Spinal cord (tissue), 10 donors: ENCODE data around the gene SORCS1. TPM values are rescaled to one million over a fixed set of nuclear protein-coding genes. Genes with fewer than 3 reads are reported as not detected.

Experiments used
- DNase-seq, 6 donors: peaks; one replicate each; pipeline versions ENCODE4 v3.0.0 to v3.0.0-alpha.2; 2013 to 2015; ENCODE audit warnings: low spot score in 6 of 6, low read depth in 4 of 6
- H3K27ac ChIP-seq: one replicate; pipeline ENCODE4 v1.5.1; 2013; ENCODE audit warnings: low read depth, low read length, control low read depth
- H3K27me3 ChIP-seq: one replicate; pipeline ENCODE4 v1.6.1; 2013; ENCODE audit warnings: low read length; ENCODE audit not compliant: control insufficient read depth, insufficient read depth
- H3K36me3 ChIP-seq: one replicate; pipeline ENCODE4 v1.6.1; 2013; ENCODE audit warnings: low read length; ENCODE audit not compliant: control insufficient read depth, insufficient read depth
- H3K4me1 ChIP-seq: one replicate; pipeline ENCODE4 v1.6.1; 2013; ENCODE audit warnings: low read length; ENCODE audit not compliant: control insufficient read depth, insufficient read depth
- H3K4me3 ChIP-seq: one replicate; pipeline ENCODE4 v1.5.1; 2013; ENCODE audit warnings: low read depth, low read length, control low read depth
- H3K9me3 ChIP-seq: one replicate; pipeline ENCODE4 v1.6.1; 2013; ENCODE audit warnings: low read length; ENCODE audit not compliant: control insufficient read depth, insufficient read depth
- WGBS: methylation state at CpG from one replicate; pipeline ENCODE4 v1.1.5; 2013; ENCODE audit warnings: missing lambda C conversion rate; ENCODE audit not compliant: insufficient coverage; 5-methylcytosine and 5-hydroxymethylcytosine counted together
- polyA plus RNA-seq, 2 donors: library from polyadenylated mRNA; unstranded; fragments of 120-200 nt; gene quantifications; one replicate each; pipeline ENCODE4 v1.2.1, GENCODE V29; 2013; ENCODE audit not compliant: insufficient read length in 2 of 2
- total RNA-seq, 2 donors: library from RNA; depleted of rRNA in 1 of 2; stranded (reverse); fragments of 120-200 nt in 1 of 2; fragments of >200 nt in 1 of 2; gene quantifications; one replicate each; pipeline versions ENCODE4 v1.2.3 to v1.2.4, GENCODE V29; 2013 to 2014
- donor health status: healthy.

Gene SORCS1
- total and polyA plus RNA-seq, 4 donors, result 11.4 to 38.0 (median 19.3) TPM

GRCh38 chr10:106799776-106800175, 364.7 kb downstream of the SORCS1 start:
- Histone ChIP-seq H3K36me3 (no peaks in the 10 kb centered on the region), H3K9me3 (no peaks in the 10 kb centered on the region), H3K4me1 (no peaks in the 10 kb centered on the region), H3K27me3 (no peaks in the 10 kb centered on the region), H3K27ac (no peak overlapping the region), H3K4me3 (no peak overlapping the region)
- DNase-seq, result no peak
- WGBS, result no CpG with 5 or more reads among the region's 1 CpG

- Histone ChIP-seq H3K27me3 (no peaks in the 10 kb centered on the region), H3K4me3 (no peak overlapping the region), H3K27ac (no peak overlapping the region), H3K36me3 (no peaks in the 10 kb centered on the region), H3K4me1 (no peaks in the 10 kb centered on the region), H3K9me3 (no peaks in the 10 kb centered on the region)
- WGBS, result 51% methylated on average over 3 of the region's 4 CpGs
- DNase-seq, result peak in 2 of 6 donors; percentile 58 to 75
These were observed 368.9 kb downstream of the SORCS1 start for GRCh38 chr10:106795619-106796018.

DNA sequence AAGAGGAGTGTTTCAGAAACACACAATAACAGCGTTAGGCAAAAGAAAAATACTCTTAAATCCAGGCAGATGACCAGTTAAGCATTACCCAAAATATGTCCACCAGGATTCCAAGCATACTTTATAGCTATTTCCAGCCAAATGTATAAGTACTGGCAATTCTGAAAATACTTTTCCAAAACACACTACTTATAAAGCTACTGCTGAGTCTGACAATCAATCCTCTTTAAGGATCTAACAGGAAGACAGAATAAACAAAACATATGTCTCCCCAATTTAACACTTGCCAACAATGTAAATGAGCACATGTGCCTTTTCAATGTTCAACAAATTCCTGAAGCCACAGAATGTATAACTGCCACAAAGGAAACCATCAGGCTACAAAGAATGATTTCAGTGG, 370.9 kb downstream of the SORCS1 start:
- WGBS, result no CpG with 5 or more reads among the region's 1 CpG
- Histone ChIP-seq H3K4me3 (no peak overlapping the region), H3K4me1 (peaks cover 3% of the 10 kb centered on the region), H3K9me3 (no peaks in the 10 kb centered on the region), H3K27ac (no peak overlapping the region), H3K36me3 (no peaks in the 10 kb centered on the region), H3K27me3 (no peaks in the 10 kb centered on the region)
- peak in 2 of 6 donors; percentile 28 to 71 for DNase-seq

DNA sequence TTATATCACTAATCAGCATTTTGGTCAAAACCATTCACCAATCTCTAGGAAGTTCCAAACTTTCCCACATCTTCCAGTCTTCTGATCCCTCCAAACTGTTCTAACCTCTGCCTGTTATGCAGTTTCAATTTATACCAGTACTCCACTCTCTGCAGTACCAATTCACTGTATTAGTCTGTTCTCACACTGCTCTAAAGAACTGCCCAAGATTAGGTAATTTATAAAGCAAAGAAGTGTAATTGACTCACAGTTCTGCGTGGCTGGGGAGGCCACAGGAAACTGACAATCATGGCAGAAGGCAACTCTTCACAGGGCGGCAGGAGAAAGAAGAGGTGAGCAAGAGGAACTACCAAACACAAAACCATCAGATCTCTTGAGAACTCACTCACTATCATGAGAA, 374.9 kb downstream of the SORCS1 start:
- Histone ChIP-seq H3K27ac (no peak overlapping the region), H3K4me1 (peaks cover 3% of the 10 kb centered on the region), H3K27me3 (no peaks in the 10 kb centered on the region), H3K4me3 (no peak overlapping the region), H3K36me3 (no peaks in the 10 kb centered on the region), H3K9me3 (no peaks in the 10 kb centered on the region)
- 100% methylated on average over 1 of the region's 2 CpGs for WGBS
- no peak for DNase-seq

GRCh38 chr10:106788982-106789381, 375.5 kb downstream of the SORCS1 start:
- Histone ChIP-seq H3K9me3 (no peaks in the 10 kb centered on the region), H3K27me3 (no peaks in the 10 kb centered on the region), H3K4me1 (peaks cover 3% of the 10 kb centered on the region), H3K27ac (no peak overlapping the region), H3K36me3 (no peaks in the 10 kb centered on the region), H3K4me3 (no peak overlapping the region)
- DNase-seq, result no peak
- 78% methylated on average over 3 of the region's 3 CpGs for WGBS

DNA sequence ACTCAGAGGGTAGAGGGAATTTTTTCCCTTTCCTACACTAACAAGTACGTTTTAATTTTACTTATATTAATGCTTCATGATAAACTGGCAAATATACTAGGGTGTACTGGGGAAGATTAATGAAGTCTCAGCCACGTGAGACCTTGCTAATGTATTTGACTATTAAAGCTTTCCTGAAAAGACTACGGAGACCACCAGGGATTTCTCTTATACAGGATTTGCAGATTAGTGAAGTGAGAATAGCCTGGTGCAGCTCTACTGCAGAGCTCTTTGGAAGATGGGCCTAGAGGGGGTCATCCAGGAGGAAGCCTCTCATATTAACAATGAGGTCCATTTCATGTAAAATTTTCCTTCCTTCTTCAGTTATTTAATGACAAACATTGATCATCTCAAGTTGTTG, 379.0 kb downstream of the SORCS1 start:
- no peaks in the 10 kb centered on the region for H3K27me3 ChIP-seq
- no peak overlapping the region for H3K4me3 ChIP-seq
- H3K27ac ChIP-seq, result no peak overlapping the region
- H3K36me3 ChIP-seq, result no peaks in the 10 kb centered on the region
- WGBS, result 80% methylated on average over 1 of the region's 3 CpGs
- peak in 1 of 6 donors; percentile 68 for DNase-seq
- H3K4me1 ChIP-seq, result peaks cover 3% of the 10 kb centered on the region
- no peaks in the 10 kb centered on the region for H3K9me3 ChIP-seq

DNA sequence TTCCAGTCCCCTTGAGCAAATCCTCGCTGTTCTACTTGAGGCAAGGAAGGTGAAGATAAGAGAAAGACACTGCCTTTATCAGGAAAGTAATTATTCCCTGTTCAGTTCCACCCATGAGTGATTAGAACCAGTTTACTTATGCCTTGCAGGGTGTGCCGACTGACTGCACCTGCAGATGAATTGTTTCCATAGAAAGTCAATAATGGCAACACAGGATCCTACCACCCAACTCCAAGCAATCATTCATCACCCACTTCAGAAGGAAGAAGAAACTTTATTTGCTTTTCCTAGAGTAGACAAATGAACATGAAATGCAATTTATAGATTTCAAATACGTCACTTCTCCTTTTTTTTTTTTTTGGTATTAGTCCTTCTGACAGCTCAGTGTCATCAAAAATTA, 383.9 kb downstream of the SORCS1 start:
- 86% methylated on average over 1 of the region's 3 CpGs for WGBS
- DNase-seq, result no peak
- H3K9me3 ChIP-seq, result no peaks in the 10 kb centered on the region
- H3K27me3 ChIP-seq, result no peaks in the 10 kb centered on the region
- no peak overlapping the region for H3K27ac ChIP-seq
- no peaks in the 10 kb centered on the region for H3K36me3 ChIP-seq
- H3K4me1 ChIP-seq, result no peaks in the 10 kb centered on the region
- H3K4me3 ChIP-seq, result no peak overlapping the region

GRCh38 chr10:106777841-106778240, 386.7 kb downstream of the SORCS1 start:
- H3K27ac ChIP-seq, result no peak overlapping the region
- H3K36me3 ChIP-seq, result no peaks in the 10 kb centered on the region
- no peaks in the 10 kb centered on the region for H3K27me3 ChIP-seq
- H3K4me1 ChIP-seq, result no peaks in the 10 kb centered on the region
- DNase-seq, result peak in 1 of 6 donors; percentile 39
- no peak overlapping the region for H3K4me3 ChIP-seq
- WGBS, result no CpG with 5 or more reads among the region's 1 CpG
- H3K9me3 ChIP-seq, result no peaks in the 10 kb centered on the region

GRCh38 chr10:106775127-106775526, 389.4 kb downstream of the SORCS1 start:
- Histone ChIP-seq H3K27ac (no peak overlapping the region), H3K27me3 (no peaks in the 10 kb centered on the region), H3K4me3 (no peak overlapping the region), H3K4me1 (no peaks in the 10 kb centered on the region), H3K36me3 (no peaks in the 10 kb centered on the region), H3K9me3 (no peaks in the 10 kb centered on the region)
- DNase-seq, result peak in 1 of 6 donors; percentile 33
- 70% methylated on average over 3 of the region's 4 CpGs for WGBS

DNA sequence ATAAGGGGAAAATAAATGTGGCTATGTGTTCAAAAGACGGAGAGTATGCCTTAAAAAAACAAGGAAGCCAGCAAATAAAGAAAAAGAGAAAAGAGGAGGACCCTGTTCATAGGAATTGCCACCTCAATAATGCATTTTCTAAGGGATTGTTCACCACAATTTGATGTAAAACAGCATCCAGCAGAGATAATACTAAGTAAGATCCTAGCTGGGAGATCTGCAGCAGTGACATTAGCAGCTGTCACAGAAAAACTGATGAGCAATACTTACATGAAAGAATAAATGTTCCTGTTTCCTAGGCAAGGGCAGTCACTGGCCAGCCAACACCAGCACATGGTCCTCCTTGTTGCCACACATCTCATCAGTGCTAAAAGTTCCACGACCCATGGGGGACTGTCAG, 391.5 kb downstream of the SORCS1 start:
- H3K27me3 ChIP-seq, result no peaks in the 10 kb centered on the region
- WGBS, result 75% methylated on average over 1 of the region's 2 CpGs
- H3K27ac ChIP-seq, result no peak overlapping the region
- no peak overlapping the region for H3K4me3 ChIP-seq
- H3K9me3 ChIP-seq, result no peaks in the 10 kb centered on the region
- DNase-seq, result no peak
- H3K4me1 ChIP-seq, result no peaks in the 10 kb centered on the region
- H3K36me3 ChIP-seq, result no peaks in the 10 kb centered on the region
